HEK293 (cell line): Measurements from ENCODE around the gene PKLR.

Experiments used
- CTCF ChIP-seq: fragments of 450-650 bp; formaldehyde crosslinking; IDR thresholded peaks from 2 replicates; pipeline ENCODE4 v1.5.1; 2016; ENCODE audit warnings: missing biosample characterization, missing genetic modification characterization
- PBX3 ChIP-seq: sonication (generic); formaldehyde crosslinking; IDR thresholded peaks from 2 replicates; pipeline ENCODE4 v1.8.1; 2022; ENCODE audit warnings: mild to moderate bottlenecking, moderate library complexity, missing genetic modification reagents
- SP3 ChIP-seq: fragments of 450-650 bp; formaldehyde crosslinking; IDR thresholded peaks from 2 replicates; pipeline ENCODE4 v1.5.1; 2016; ENCODE audit warnings: missing biosample characterization, missing genetic modification characterization
- ZBTB1 ChIP-seq: fragments of 450-650 bp; formaldehyde crosslinking; IDR thresholded peaks from 2 replicates; pipeline ENCODE4 v1.5.1; 2016; ENCODE audit warnings: missing biosample characterization, missing genetic modification characterization
- ZNF280C ChIP-seq: fragments of 450-650 bp; formaldehyde crosslinking; IDR thresholded peaks from 2 replicates; pipeline ENCODE4 v1.5.1; 2016; ENCODE audit warnings: missing biosample characterization, missing genetic modification characterization
- ZNF426 ChIP-seq: fragments of 450-650 bp; formaldehyde crosslinking; IDR thresholded peaks from 2 replicates; pipeline ENCODE4 v1.5.1; 2017; ENCODE audit warnings: missing biosample characterization, missing genetic modification characterization, mild to moderate bottlenecking, inconsistent platforms, moderate library complexity
- ZNF707 ChIP-seq: fragments of 450-650 bp; formaldehyde crosslinking; IDR thresholded peaks from 2 replicates; pipeline ENCODE4 v1.5.1; 2016; ENCODE audit warnings: missing biosample characterization, missing genetic modification characterization

- TF ChIP-seq ZNF707 (tag by site-specific recombination) (no peak), PBX3 (CRISPR knock-in tag) (no peak), CTCF (no peak), ZNF280C (tag by site-specific recombination) (no peak), ZBTB1 (no peak), SP3 (tag by site-specific recombination) (no peak), ZNF426 (no peak)
These were observed 33.7 kb upstream of the PKLR start for GRCh38 chr1:155334962-155335361.
